ENCODE results near the gene PRPF40A.

GRCh38 chr2:152629202-152629601 lies 88.1 kb downstream of the PRPF40A start:
- TF ChIP-seq CTCF (conservative IDR thresholded peaks at IDR 0.05 in 1 of 2, IDR thresholded peaks at IDR 0.05 in 1 of 2; ENCODE audit: extremely low read depth in 1 of 2, insufficient read depth in 1 of 2, low read depth in 1 of 2, low read length in 2 of 2) = no peak
- no peak for TF ChIP-seq EZH2 (IDR thresholded peaks at IDR 0.05; ENCODE audit: borderline replicate concordance, low read length)
